ENCODE data around the gene ARR3.
"Not testable (repeated sequence)": the region's sequence is repeated elsewhere in the genome, so short reads cannot be mapped to it uniquely, and the experiment has no call there.

The ARR3 gene

GRCh38 chrX:70268034-70268433 is at the start of gene ARR3:
ARR3 (plus strand) TSS chrX:70268334; CDS start chrX:70269386, 1,052 bp downstream.
- no peak for DNase-seq

- no peak for DNase-seq
Measured at GRCh38 chrX:70219938-70220764, 48.0 kb upstream of the ARR3 start.

- no peak for DNase-seq
Measured at GRCh38 chrX:70226048-70226447, 42.1 kb upstream of the ARR3 start.

DNA sequence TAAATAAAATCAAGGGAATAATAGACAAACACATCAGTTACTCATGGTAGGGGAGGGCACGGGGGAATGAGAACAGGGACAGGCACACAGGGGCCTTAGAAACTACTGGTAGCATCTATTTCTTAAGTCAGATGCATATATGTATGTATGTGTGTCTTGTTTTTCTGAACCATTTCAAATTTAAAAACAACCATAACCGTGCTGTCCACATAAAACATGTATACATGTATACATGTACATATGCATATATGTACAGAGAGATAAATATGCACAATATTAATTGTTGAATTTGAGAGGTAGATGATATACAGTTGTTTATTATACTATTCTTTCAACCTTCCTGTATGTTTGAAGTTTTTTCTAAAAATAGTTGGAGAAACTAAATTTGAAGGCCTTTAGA is 41.4 kb upstream of the ARR3 start:
- no peak for DNase-seq

DNA sequence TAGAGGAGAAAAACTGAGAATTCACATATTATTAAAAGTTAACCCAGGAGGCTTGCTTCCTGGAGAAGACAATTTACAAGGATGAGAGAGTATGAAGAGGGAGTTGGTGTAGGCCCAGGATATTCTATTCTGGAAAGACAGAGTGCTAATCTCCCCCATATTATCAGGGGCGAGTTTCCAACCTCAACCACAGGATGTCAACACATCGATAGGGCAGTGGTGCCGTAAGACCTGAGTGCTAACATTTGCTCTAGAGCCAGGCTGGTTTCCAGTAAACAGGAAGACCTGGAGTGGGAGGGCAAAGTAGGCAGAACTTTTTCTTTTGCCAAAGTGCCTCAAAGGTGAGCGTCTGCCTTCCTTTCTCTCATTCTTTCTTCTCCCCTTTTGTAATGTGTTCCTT is 36.5 kb upstream of the ARR3 start:
- no peak for DNase-seq

DNA sequence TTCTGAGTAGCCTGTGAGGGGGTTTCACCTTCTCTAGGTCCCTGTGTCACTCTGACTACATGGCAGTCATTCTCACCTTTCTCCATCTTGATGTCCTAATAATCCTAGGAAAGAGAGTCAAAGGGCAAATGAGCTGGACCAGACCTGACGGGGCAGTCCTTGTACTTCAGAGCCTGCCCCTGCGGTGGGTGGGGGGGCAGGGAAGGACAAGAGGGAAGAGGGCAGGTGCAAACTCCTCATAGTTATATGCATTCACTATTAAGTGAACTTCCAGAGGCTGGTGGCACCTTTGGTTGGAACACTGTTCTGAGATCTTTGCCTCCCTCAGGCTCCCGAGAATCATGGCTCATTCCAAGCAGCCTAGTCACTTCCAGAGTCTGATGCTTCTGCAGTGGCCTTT is 33.8 kb upstream of the ARR3 start, which contains the start of gene AWAT1:
TSS of gene AWAT1 (plus strand) at position 301 of the 400 bp plus-strand sequence. CDS start at position 342, 41 bp downstream.
- no peak for DNase-seq

- DNase-seq, result no peak
Measured at GRCh38 chrX:70240751-70241150, 27.4 kb upstream of the ARR3 start.

GRCh38 chrX:70241501-70241900 is 26.6 kb upstream of the ARR3 start:
- no peak for DNase-seq

DNA sequence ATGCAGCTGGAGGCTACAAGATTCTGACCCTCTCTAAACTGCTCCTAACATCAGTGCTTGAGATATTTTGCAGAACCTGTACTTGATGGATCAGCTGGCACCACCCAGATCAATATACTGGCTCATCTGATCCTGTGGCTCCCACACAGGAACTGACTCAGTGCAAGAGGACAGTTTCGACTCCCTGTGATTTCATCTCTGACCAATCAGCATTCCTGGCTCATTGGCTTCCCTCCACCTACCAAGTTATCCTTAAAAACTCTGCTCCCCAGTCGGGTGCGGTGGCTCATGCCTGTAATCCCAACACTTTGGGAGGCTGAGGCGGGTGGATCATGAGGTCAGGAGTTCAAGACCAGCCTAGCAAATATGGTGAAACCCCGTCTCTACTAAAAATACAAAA is 24.5 kb upstream of the ARR3 start:
- not testable (repeated sequence) for DNase-seq

DNA sequence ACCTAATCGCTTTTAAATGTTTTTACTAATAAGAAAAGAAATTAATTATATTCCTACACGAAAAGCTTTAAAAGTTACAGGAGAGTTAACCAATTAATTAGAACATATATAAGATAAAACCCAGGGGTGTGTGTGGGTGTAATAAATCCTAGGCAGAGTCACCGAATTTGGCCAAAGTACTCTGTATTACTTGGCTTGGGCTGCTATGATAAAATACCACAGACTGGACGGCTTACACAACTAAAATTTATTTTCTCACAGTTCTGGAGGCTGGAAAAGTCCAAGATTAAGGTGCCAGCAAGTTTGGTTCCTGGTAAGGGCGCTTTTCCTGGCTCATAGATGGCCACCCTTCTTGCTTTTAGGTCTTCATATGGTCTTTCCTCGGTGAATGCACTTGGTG is 23.3 kb upstream of the ARR3 start:
- DNase-seq, result no peak

DNA sequence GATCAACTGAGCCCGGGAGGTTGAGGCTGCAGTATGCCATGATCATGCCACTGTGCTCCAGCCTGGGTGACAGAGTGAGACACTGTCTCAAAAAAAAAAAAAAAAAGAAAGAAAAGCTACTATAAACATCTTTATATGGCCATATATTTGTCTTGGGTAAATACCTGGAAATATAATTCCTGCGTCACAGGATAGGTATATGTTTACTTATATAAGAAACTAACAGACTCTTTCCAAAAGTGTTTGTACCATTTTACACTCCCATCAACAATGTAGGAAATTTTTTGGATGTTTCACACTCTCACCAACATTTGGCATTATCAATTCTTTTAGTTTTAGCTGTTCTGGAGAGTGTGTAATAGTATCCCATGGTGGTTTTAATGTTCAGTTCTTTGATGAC is 20.9 kb upstream of the ARR3 start:
- DNase-seq, result no peak

DNA sequence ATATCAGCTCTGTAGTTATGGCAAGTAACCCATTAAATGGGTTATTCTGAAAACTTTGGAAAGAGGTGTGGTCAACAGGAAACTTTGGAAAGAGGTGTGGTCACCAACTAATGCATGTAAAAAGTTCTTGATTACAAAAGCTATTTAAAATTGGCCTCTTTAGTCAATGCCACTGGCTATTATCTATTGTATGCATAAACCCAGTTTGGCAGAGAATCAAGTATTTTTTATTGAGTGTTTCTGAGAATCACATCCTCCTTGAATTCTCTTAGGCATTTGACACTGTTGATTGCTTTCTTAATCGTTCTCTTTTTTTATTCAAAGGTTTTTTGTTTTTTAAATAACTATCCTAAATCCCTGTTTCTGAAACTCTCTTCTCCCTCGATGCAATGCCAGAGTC is 15.6 kb upstream of the ARR3 start:
- DNase-seq, result no peak

- no peak for DNase-seq
Measured at GRCh38 chrX:70253377-70254062, 14.6 kb upstream of the ARR3 start.

DNA sequence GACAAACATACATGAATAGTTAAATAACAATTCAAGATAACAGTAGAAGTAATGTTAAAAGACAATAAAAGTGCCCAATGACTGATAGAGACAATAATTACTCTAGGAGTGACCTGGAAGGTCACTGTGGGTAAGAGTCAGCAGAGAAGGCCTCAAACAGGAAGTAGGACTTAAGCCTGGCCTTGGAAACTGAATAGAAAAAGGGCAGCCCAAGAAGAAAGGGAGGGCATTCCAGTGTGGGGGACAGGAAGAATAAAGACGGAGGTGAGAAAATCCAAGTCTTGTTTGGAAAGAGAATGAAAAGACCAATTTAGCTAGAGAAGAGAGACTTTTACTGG is 14.1 kb upstream of the ARR3 start:
- DNase-seq, result no peak

DNA sequence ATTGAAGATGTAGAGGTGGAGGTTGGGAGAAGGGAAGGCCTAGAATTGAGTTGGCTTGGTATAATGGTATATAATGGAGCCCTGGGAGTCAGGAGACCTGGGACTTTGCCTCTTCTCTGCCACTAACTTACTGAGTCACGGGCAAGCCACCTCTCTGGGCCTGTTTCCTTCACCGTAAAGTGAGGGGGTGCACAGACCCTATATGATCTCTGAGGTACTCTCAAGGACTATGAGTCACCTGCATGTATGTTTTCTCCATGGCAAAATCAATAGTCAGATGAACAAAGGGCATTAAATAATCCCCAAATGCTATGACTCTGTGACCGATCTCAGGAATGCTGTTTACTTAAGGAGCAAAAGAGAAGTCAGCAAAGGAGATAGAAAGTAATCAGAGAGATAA is 13.2 kb upstream of the ARR3 start:
- DNase-seq, result no peak

GRCh38 chrX:70255452-70255851 is 12.7 kb upstream of the ARR3 start:
- no peak for DNase-seq

DNA sequence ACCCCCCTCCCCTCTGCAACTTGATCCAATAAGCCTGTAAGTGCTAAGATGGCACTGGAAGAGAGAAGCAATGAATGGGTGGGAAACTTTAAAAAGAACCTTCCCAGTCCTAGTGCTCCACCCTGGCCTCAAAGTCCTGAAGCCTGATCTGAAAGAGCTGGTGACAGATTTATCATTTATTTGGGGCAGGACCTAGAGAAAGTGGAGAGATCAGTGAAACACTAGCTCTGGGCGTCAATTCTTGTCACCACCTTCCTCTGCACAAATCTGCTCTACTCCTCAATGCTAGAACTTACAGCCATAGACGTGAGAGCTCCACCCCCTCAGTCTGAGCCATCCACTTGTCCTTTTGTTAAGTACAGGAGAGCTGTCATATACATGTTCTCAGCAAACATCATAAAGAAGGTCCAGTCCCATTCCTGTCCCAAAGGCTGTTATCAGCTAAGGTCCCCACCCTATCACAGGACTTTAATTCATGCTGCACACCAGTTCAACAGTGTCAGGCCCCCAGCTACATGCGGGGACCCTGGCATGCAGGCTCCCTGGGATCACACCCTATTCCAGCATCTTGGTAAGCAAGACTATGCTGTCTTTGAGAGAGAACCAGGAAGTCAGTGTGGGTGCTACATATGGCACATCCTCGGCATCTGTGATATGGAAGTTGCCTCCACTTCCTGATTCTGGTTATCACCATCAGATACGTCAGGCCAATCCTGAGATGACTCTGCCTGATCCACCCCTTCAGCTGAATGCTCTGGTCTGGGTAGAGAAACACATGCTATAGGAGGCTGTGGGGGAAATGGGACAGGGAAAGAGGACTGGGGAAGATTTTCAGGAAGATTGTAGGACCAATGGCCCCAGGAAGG is 10.5 kb upstream of the ARR3 start:
- DNase-seq, result no peak

DNA sequence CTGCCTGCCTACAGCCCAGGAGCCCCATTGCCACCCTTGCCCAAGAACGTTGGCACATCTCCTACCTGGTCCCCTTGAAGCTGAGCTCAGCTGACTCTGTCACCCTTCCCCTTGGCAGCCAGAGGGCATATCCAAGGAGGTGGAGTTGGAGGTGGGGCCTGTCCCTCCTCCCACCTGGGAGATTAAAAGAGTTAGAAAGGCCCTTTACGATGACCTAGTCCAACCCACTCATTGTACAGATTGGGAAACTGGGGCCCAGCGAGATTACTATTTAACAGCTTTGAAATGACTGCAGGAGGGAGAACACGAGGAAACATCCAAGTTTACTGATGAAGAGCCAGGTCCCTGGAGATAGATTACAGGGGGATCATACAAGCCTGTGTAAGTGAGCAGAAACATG is 8.0 kb upstream of the ARR3 start, which contains the start of gene P2RY4:
TSS of gene P2RY4 (minus strand) at position 101 of the 400 bp plus-strand sequence. CDS start 580 bp downstream, outside the sequence.
- DNase-seq, result no peak

- DNase-seq, result no peak
Measured at GRCh38 chrX:70262952-70263567, 5.1 kb upstream of the ARR3 start.

DNA sequence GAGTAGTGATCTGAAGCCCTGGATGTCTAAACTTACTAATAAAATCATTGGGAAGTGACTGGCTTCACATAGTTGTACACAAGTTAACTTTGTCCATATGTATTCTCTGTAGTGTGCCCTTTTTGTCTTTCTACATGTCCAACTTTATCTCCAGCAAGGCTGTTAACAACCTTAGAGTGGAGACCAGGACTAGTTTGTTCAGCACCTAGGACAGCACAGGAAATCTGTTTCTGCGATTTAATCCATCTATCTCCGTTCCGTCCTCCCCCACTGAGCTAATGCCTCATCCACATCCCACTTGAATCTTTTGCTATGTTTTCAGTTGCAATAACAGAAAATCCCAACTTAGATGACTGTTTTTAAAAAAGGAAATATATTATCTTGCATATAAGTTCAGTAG is 3.4 kb upstream of the ARR3 start:
- no peak for DNase-seq

GRCh38 chrX:70274029-70274428 is 5.9 kb downstream of the ARR3 start:
- DNase-seq, result not testable (repeated sequence)

DNA sequence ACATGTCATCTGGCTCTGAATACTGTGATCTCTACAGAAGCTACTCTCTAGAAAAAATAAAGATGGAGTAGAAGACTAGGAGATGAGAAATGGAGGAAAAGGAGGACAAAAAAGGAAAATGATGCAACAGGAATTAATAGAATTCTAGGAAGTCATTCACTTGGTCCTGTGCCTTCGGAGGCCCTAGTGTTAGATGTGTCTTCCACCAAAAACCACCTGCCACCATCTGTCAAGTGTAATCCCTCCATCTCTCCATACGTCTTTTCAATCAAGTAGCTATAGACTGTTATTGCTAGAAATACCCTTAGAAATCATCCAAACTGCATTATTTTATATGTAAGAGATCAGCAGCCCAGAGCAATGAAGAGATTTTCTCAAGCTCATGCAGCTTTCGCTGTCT is 10.9 kb downstream of the ARR3 start:
- no peak for DNase-seq

- no peak for DNase-seq
Measured at GRCh38 chrX:70280573-70280972, 12.4 kb downstream of the ARR3 start.
